Keratinocyte (primary cell): ENCODE results near the gene IMPDH2. TPM values are rescaled to one million over a fixed set of nuclear protein-coding genes. Genes with fewer than 3 reads are reported as not detected.
A peak's percentile ranks its signal among the peaks of the same experiment; 100 is the strongest.

Experiments used
- DNase-seq: peaks from one replicate; pipeline ENCODE4 v3.0.0-alpha.2; 2011; ENCODE audit warnings: low read depth, missing footprints, low spot score
- FAIRE-seq: peaks from 2 replicates; lab custom pipeline; 2011; peaks lifted over from hg19 to GRCh38; lab: Jason Lieb, UNC
- H2AFZ ChIP-seq: 2 replicates; pipeline ENCODE4 v1.6.0; 2012; ENCODE audit warnings: low read length, control low read depth, inconsistent platforms; ENCODE audit not compliant: control insufficient read depth
- H3K27ac ChIP-seq: 2 replicates; pipeline ENCODE4 v1.5.1; 2011; ENCODE audit warnings: low read length; ENCODE audit not compliant: control insufficient read depth, insufficient read depth
- H3K27me3 ChIP-seq: 3 replicates; pipeline ENCODE4 v1.6.0; 2011; ENCODE audit warnings: low read length; ENCODE audit not compliant: control insufficient read depth, insufficient read depth; ENCODE audit errors: extremely low read depth
- H3K36me3 ChIP-seq, 2 experiments: 2 replicates in 1 of 2; 3 replicates in 1 of 2; pipeline ENCODE4 v1.5.1; 2011; ENCODE audit warnings: low read length in 2 of 2, mild to moderate bottlenecking in 1 of 2; ENCODE audit not compliant: control insufficient read depth in 2 of 2, insufficient read depth in 2 of 2; ENCODE audit errors: extremely low read depth in 1 of 2
- H3K4me1 ChIP-seq: 3 replicates; pipeline ENCODE4 v1.5.1; 2011; ENCODE audit warnings: low read length; ENCODE audit not compliant: control insufficient read depth, insufficient read depth; ENCODE audit errors: extremely low read depth
- H3K4me2 ChIP-seq: 3 replicates; pipeline ENCODE4 v1.6.0; 2011; ENCODE audit warnings: low read depth, low read length; ENCODE audit not compliant: control insufficient read depth, insufficient read depth; ENCODE audit errors: extremely low read depth
- H3K4me3 ChIP-seq, 3 experiments: fragments of 200-600 bp in 1 of 3; sonication (generic) in 1 of 3; 2 replicates in 2 of 3; 3 replicates in 1 of 3; pipeline ENCODE4 v1.5.1; 2011 to 2016; ENCODE audit warnings: low read length in 3 of 3, mild to moderate bottlenecking in 3 of 3, control low read depth in 2 of 3, inconsistent platforms in 1 of 3, low read depth in 1 of 3, mixed read lengths in 1 of 3, mixed run types in 1 of 3, moderate library complexity in 1 of 3; ENCODE audit not compliant: control insufficient read depth in 2 of 3, insufficient read depth in 2 of 3; ENCODE audit errors: extremely low read depth in 1 of 3
- H3K79me2 ChIP-seq: 2 replicates; pipeline ENCODE4 v1.6.0; 2012; ENCODE audit warnings: low read length; ENCODE audit not compliant: control insufficient read depth, insufficient read depth
- H3K9ac ChIP-seq: 3 replicates; pipeline ENCODE4 v1.6.0; 2011; ENCODE audit warnings: low read length; ENCODE audit not compliant: control insufficient read depth, insufficient read depth; ENCODE audit errors: extremely low read depth
- H3K9me1 ChIP-seq: 3 replicates; pipeline ENCODE4 v1.6.0; 2011; ENCODE audit warnings: low read length; ENCODE audit not compliant: control insufficient read depth, insufficient read depth; ENCODE audit errors: extremely low read depth
- H3K9me3 ChIP-seq: 2 replicates; pipeline ENCODE4 v1.5.1; 2012; ENCODE audit warnings: low read depth, low read length; ENCODE audit not compliant: control insufficient read depth
- H4K20me1 ChIP-seq: 3 replicates; pipeline ENCODE4 v1.6.0; 2011; ENCODE audit warnings: low read length; ENCODE audit not compliant: control insufficient read depth, insufficient read depth; ENCODE audit errors: extremely low read depth
- EZH2 ChIP-seq: IDR thresholded peaks from one replicate; pipeline ENCODE4 v1.6.1; 2012; ENCODE audit warnings: inconsistent platforms, mild to moderate bottlenecking, low read length, moderate library complexity
- dilution Hi-C: fragments of 300-500 bp; cut with MboI; formaldehyde crosslinking; loops from one replicate; pipeline ENCODE4 v1.7.0; 2020; ENCODE audit warnings: low sequenced_read_pairs; ENCODE audit not compliant: extremely low pct_ligation_motif_present
- polyA minus RNA-seq, 3 experiments: library from RNA; depleted of rRNA, polyadenylated mRNA; stranded (reverse); fragments of >200 nt; gene quantifications; 1 replicate in 1 of 3; 2 replicates in 1 of 3; 3 replicates in 1 of 3; pipeline ENCODE4 v1.2.3, GENCODE V29; 2011
- polyA plus RNA-seq, 5 experiments: library from polyadenylated mRNA; depleted of rRNA in 3 of 5; stranded (reverse) in 3 of 5; stranded (forward) in 1 of 5; unstranded in 1 of 5; fragments of >200 nt; gene quantifications; 1 replicate in 1 of 5; 2 replicates in 3 of 5; 3 replicates in 1 of 5; pipeline versions ENCODE4 v1.2.1 to v1.2.3, GENCODE V29; 2011 to 2012; ENCODE audit warnings: missing spikeins in 2 of 5, low read depth in 1 of 5, low replicate concordance in 1 of 5
- TF ChIP-seq, protein P1 (sequence below), 3 experiments: IDR thresholded peaks in 1 of 3; conservative IDR thresholded peaks in 1 of 3; optimal IDR thresholded peaks in 1 of 3; 2 replicates in 2 of 3; 3 replicates in 1 of 3; pipeline versions ENCODE3 to v1.5.1; 2011; ENCODE audit warnings: low read length in 3 of 3, mild to moderate bottlenecking in 3 of 3, moderate library complexity in 2 of 3, control low read depth in 1 of 3, inconsistent platforms in 1 of 3; ENCODE audit not compliant: insufficient read depth in 2 of 3; ENCODE audit errors: extremely low read depth in 1 of 3

Gene IMPDH2
- polyA plus RNA-seq, result 199 to 221 TPM (median 210 TPM) in 3 replicates
- 255 TPM for polyA plus RNA-seq (2011; ENCODE audit: low read depth)
- 147 and 165 TPM in 2 replicates for polyA plus RNA-seq (2011; cell fraction: cytosol; rRNA removed)
- 194 and 201 TPM in 2 replicates for polyA plus RNA-seq (2011; cell fraction: nucleus; rRNA removed)
- 177 and 251 TPM in 2 replicates for polyA plus RNA-seq (2012; ENCODE audit: low replicate concordance)
- polyA minus RNA-seq, result 146 to 450 TPM (median 412 TPM) in 3 replicates
- 294 TPM for polyA minus RNA-seq (2011; cell fraction: cytosol; rRNA and poly(A)+ RNA removed)
- 89.9 and 104 TPM in 2 replicates for polyA minus RNA-seq (2011; cell fraction: nucleus; rRNA and poly(A)+ RNA removed)

DNA sequence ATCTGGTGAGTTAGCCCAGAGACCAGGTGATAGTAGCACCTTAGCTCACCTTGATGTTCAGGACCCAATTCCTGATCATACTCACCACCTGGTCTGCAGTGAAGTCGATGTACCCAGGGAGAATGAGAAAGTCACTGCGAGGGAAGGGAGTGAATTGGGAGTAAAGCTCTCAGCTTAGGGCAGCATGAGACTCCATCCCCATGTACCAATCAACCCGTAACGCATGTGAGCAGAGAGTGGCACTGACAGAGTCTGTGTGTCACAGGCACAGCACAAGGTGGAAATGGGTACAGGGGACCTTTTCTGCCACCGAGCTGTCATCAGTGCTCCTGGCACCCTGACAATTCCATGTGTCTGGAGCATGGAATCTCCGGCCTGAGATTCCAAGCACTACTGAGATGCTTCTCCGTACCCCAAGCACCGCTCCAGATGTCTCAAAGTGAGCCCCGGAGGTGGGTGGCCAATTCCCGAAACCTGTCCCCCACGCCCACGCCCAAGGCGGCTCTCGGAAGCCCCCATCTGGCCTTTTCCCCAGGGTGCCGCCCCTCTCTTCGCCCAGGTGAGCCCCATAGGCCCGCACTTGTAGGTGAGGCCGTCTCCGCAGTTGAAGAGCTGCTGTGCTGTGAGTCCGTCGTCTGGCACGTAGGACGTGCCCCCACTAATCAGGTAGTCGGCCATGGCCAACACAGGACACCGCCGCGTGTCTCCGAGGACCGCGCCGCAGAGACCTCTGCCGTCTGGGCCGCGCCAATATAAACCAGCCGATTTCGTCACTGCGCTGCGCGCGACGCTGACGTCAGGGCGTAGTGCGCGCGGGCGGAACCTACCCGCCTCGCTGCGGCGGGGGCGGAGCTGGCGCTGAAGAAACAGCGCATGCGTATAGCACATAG lies at the start of gene IMPDH2:
TSS of gene IMPDH2 (minus strand) at position 726 of the 890 bp plus-strand sequence. CDS start at position 678, 48 bp downstream.
- Histone ChIP-seq H3K9ac (peak within 1 kb of the TSS; percentile 93), H3K4me1 (peaks cover 21% of the 10 kb centered on the region), H3K4me3 (peak within 1 kb of the TSS; percentile 57 to 94 (median 83)), H3K27me3 (no peaks in the 10 kb centered on the region), H3K9me3 (no peaks in the 10 kb centered on the region), H2AFZ (peak within 1 kb of the TSS; percentile 45), H3K36me3 (peaks cover 45 to 66% of the 10 kb centered on the region in 2 experiments), H3K79me2 (peaks cover 48% of the 10 kb centered on the region), H3K4me2 (peak within 1 kb of the TSS; percentile 85), H3K27ac (peak within 1 kb of the TSS; percentile 81), H3K9me1 (peaks cover 3% of the 10 kb centered on the region), H4K20me1 (peaks cover 4% of the 10 kb centered on the region)
- FAIRE-seq, result peak; percentile 36
- TF ChIP-seq, protein P1, sequence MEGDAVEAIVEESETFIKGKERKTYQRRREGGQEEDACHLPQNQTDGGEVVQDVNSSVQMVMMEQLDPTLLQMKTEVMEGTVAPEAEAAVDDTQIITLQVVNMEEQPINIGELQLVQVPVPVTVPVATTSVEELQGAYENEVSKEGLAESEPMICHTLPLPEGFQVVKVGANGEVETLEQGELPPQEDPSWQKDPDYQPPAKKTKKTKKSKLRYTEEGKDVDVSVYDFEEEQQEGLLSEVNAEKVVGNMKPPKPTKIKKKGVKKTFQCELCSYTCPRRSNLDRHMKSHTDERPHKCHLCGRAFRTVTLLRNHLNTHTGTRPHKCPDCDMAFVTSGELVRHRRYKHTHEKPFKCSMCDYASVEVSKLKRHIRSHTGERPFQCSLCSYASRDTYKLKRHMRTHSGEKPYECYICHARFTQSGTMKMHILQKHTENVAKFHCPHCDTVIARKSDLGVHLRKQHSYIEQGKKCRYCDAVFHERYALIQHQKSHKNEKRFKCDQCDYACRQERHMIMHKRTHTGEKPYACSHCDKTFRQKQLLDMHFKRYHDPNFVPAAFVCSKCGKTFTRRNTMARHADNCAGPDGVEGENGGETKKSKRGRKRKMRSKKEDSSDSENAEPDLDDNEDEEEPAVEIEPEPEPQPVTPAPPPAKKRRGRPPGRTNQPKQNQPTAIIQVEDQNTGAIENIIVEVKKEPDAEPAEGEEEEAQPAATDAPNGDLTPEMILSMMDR (optimal IDR thresholded peaks at IDR 0.05 in 1 of 3, IDR thresholded peaks at IDR 0.05 in 1 of 3, conservative IDR thresholded peaks at IDR 0.05 in 1 of 3; ENCODE audit: extremely low read depth in 1 of 3, insufficient read depth in 2 of 3, low read length in 3 of 3), result peak in 1 of 3 experiments; percentile 10
- TF ChIP-seq EZH2, result no peak
- DNase-seq, result no peak
- dilution Hi-C loops, result no loop called here

DNA sequence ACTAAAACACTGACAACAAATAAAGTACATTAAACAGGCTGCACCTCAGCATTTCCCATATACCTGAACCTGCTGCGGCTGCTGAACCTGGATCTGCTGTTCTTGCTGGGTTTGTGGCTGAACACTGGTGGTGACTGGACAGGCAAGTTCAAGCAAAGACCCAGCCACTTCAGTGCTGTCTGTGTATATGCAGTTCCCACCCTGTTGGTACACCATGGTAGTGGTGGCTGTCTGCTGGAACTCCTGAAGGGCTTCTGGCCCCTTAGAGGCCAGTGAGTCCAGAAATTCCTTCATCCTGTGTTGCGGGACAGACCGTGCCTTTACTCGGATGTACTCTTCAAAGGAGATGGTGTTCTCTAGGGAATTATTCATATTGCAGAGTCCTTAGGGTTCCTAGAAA lies 47.4 kb upstream of the IMPDH2 start:
- dilution Hi-C loops, result no loop called here
- peaks cover 51% of the 10 kb centered on the region for H3K79me2 ChIP-seq

More for the DNA sequence above, 47.4 kb upstream of the IMPDH2 start:
- H3K9me3 ChIP-seq, result no peaks in the 10 kb centered on the region
- H3K27me3 ChIP-seq, result no peaks in the 10 kb centered on the region
- no peak for TF ChIP-seq EZH2
- TF ChIP-seq, protein P1 (optimal IDR thresholded peaks at IDR 0.05 in 1 of 3, IDR thresholded peaks at IDR 0.05 in 1 of 3, conservative IDR thresholded peaks at IDR 0.05 in 1 of 3; ENCODE audit: extremely low read depth in 1 of 3, insufficient read depth in 2 of 3, low read length in 3 of 3), result no peak
- H3K4me1 ChIP-seq, result peaks cover 5% of the 10 kb centered on the region
- FAIRE-seq (peak; percentile 26), DNase-seq (no peak)
- H3K9me1 ChIP-seq, result no peaks in the 10 kb centered on the region
- H3K27ac ChIP-seq, result no peak overlapping the region
- H3K9ac ChIP-seq, result no peak overlapping the region
- H3K4me3 ChIP-seq, result no peak overlapping the region
- H2AFZ ChIP-seq, result no peak overlapping the region
- no peaks in the 10 kb centered on the region for H4K20me1 ChIP-seq
- peaks cover 16 to 25% of the 10 kb centered on the region in 2 experiments for H3K36me3 ChIP-seq
- H3K4me2 ChIP-seq, result no peak overlapping the region
